ENCODE results near the gene IFNG-AS1.

GRCh38 chr12:67940780-67941243 is 48.4 kb upstream of the IFNG-AS1 start:
- TF ChIP-seq CTBP1 (IDR thresholded peaks at IDR 0.05; ENCODE audit: borderline replicate concordance), result no peak
- TF ChIP-seq TARDBP (IDR thresholded peaks at IDR 0.05), result no peak
- no peak for TF ChIP-seq FOXA1 (IDR thresholded peaks at IDR 0.05)
- TF ChIP-seq LEF1 (IDR thresholded peaks at IDR 0.05; ENCODE audit: borderline replicate concordance), result no peak
- no peak for TF ChIP-seq SP1 (IDR thresholded peaks at IDR 0.05)
- TF ChIP-seq HDGF (IDR thresholded peaks at IDR 0.05; ENCODE audit: borderline replicate concordance), result no peak
- TF ChIP-seq ELF4 (IDR thresholded peaks at IDR 0.05), result no peak
- no peak for TF ChIP-seq BHLHE40 (IDR thresholded peaks at IDR 0.05; ENCODE audit: borderline replicate concordance)
- TF ChIP-seq ARNT (IDR thresholded peaks at IDR 0.05), result no peak
- TF ChIP-seq ZNF384 (IDR thresholded peaks at IDR 0.05), result no peak
- no peak for TF ChIP-seq SUZ12 (IDR thresholded peaks at IDR 0.05)

All from HEK293T (cell line).